Colonic mucosa (tissue), 4 donors: ENCODE results near the gene PGF. TPM values are rescaled to one million over a fixed set of nuclear protein-coding genes. Genes with fewer than 3 reads are reported as not detected.

ENCODE experiments used
- DNase-seq: peaks from one replicate; pipeline ENCODE4 v3.0.0-alpha.2; 2020
- H3K27ac ChIP-seq: fragments of 200-600 bp; one replicate; pipeline ENCODE4 v1.8.0; 2021
- H3K27me3 ChIP-seq: fragments of 200-600 bp; one replicate; pipeline ENCODE4 v1.8.0; 2021
- H3K36me3 ChIP-seq: fragments of 200-600 bp; one replicate; pipeline ENCODE4 v1.8.0; 2021
- H3K4me1 ChIP-seq: fragments of 200-600 bp; one replicate; pipeline ENCODE4 v1.8.0; 2021; ENCODE audit warnings: mild to moderate bottlenecking
- H3K4me3 ChIP-seq: fragments of 200-600 bp; one replicate; pipeline ENCODE4 v1.8.0; 2021
- H3K9ac ChIP-seq, 2 donors: one replicate each; pipeline ENCODE4 v1.7.0; 2013; ENCODE audit warnings: control low read depth in 2 of 2, low read depth in 2 of 2, low read length in 2 of 2
- H3K9me3 ChIP-seq: fragments of 200-600 bp; one replicate; pipeline ENCODE4 v1.8.0; 2021
- intact Hi-C: fragments of 100-400 bp; cut with DNase I; formaldehyde crosslinking; loops from one replicate; pipeline ENCODE4 v1.14.1; 2022
- total RNA-seq, 2 donors: library from RNA; stranded (reverse); fragmentation: NEBNext Ultra II Directional in 1 of 2; extraction: Animal tissue kit (Norgen Biotek cat#: 25700) in 1 of 2; gene quantifications; one replicate each; pipeline ENCODE4 v1.2.1, GENCODE V29; 2021
- TF ChIP-seq, protein P1 (sequence below): fragments of 200-600 bp; IDR thresholded peaks from one replicate; pipeline ENCODE4 v1.8.0; 2022; ENCODE audit warnings: antibody characterized with exemption, mild to moderate bottlenecking
- donor health status: healthy.
- donor health status: DM: no; HTN: no; CAD: no.
- donor health status: DM: no; HTN: no; CAD: no.

The PGF gene
- total RNA-seq, 2 donors from 2014 or later, result 0.57 to 2.2 TPM

- Histone ChIP-seq H3K36me3 (no peaks in the 10 kb centered on the region), H3K27me3 (no peaks in the 10 kb centered on the region), H3K4me1 (no peaks in the 10 kb centered on the region), H3K4me3 (no peak overlapping the region), H3K27ac (no peak overlapping the region), H3K9ac (no peak overlapping the region), H3K9me3 (no peaks in the 10 kb centered on the region)
- intact Hi-C loops, result no loop called here
- DNase-seq, result no peak
- TF ChIP-seq, protein P1, sequence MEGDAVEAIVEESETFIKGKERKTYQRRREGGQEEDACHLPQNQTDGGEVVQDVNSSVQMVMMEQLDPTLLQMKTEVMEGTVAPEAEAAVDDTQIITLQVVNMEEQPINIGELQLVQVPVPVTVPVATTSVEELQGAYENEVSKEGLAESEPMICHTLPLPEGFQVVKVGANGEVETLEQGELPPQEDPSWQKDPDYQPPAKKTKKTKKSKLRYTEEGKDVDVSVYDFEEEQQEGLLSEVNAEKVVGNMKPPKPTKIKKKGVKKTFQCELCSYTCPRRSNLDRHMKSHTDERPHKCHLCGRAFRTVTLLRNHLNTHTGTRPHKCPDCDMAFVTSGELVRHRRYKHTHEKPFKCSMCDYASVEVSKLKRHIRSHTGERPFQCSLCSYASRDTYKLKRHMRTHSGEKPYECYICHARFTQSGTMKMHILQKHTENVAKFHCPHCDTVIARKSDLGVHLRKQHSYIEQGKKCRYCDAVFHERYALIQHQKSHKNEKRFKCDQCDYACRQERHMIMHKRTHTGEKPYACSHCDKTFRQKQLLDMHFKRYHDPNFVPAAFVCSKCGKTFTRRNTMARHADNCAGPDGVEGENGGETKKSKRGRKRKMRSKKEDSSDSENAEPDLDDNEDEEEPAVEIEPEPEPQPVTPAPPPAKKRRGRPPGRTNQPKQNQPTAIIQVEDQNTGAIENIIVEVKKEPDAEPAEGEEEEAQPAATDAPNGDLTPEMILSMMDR, result no peak
These were observed 25.5 kb upstream of the PGF start for GRCh38 chr14:74980731-74981461.

DNA sequence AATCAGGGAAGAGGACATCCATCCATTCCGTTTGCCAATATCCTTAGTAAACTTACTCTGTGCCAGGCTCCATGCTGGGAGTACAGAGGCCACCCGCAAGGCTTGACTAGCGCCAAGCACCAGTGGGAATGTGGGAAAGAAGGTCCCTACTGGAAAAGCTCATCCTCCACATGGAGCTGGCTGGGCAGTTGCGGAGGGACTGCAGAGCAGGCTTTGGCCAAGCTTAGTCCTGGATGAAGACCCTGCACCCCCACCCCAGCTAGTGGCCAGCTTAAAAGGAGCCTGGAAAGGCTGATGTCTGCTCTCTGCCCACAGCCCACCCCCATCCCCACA lies 25.0 kb upstream of the PGF start:
- Histone ChIP-seq H3K4me1 (no peaks in the 10 kb centered on the region), H3K9ac (no peak overlapping the region), H3K27me3 (no peaks in the 10 kb centered on the region), H3K36me3 (no peaks in the 10 kb centered on the region), H3K4me3 (no peak overlapping the region), H3K9me3 (no peaks in the 10 kb centered on the region), H3K27ac (no peak overlapping the region)
- DNase-seq, result no peak
- TF ChIP-seq, protein P1, result no peak
- intact Hi-C loops, result no loop called here

- intact Hi-C loops, result no loop called here
- Histone ChIP-seq H3K27me3 (no peaks in the 10 kb centered on the region), H3K4me3 (no peak overlapping the region), H3K9ac (no peak overlapping the region), H3K27ac (no peak overlapping the region), H3K36me3 (no peaks in the 10 kb centered on the region), H3K4me1 (no peaks in the 10 kb centered on the region), H3K9me3 (no peaks in the 10 kb centered on the region)
- DNase-seq, result no peak
- TF ChIP-seq, protein P1, result no peak
These were observed 24.3 kb upstream of the PGF start for GRCh38 chr14:74979442-74980397.

- no peaks in the 10 kb centered on the region for H3K9me3 ChIP-seq
- H3K27ac ChIP-seq, result no peak overlapping the region
- H3K4me1 ChIP-seq, result no peaks in the 10 kb centered on the region
- no peak overlapping the region for H3K4me3 ChIP-seq
- no peaks in the 10 kb centered on the region for H3K36me3 ChIP-seq
- intact Hi-C loops, result no loop called here
- TF ChIP-seq, protein P1, result no peak
- H3K27me3 ChIP-seq, result no peaks in the 10 kb centered on the region
- no peak overlapping the region for H3K9ac ChIP-seq
- no peak for DNase-seq
These were observed 23.6 kb upstream of the PGF start for GRCh38 chr14:74979029-74979428.

DNA sequence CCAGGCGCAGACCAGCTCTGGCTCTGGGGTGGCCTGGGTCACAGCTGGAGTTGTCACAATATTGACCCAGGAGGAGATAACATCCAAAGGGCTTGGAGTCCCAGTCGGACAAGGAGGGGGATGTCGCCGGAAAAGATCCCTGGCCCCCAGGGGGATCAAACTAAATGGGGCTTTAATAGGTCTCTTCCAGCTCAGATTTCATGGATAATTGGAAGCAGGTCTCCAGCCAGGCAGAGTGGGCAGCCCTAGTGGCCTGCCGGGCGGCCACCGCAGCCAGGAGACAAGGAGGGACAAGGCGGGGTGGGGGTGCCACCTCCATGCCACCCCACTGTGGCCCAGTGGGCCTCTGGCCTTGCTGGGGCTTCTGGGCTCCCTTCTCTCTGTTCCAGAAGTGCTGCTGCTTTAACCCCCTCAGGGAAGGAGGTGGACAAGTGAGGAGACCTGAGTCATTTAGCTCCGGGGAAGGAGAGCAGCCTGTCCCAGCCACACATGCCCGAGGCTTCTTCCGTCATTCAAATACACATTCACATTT lies 23.1 kb upstream of the PGF start:
- Histone ChIP-seq H3K4me3 (no peak overlapping the region), H3K27me3 (no peaks in the 10 kb centered on the region), H3K9me3 (no peaks in the 10 kb centered on the region), H3K9ac (no peak overlapping the region), H3K27ac (no peak overlapping the region), H3K36me3 (no peaks in the 10 kb centered on the region), H3K4me1 (no peaks in the 10 kb centered on the region)
- intact Hi-C loops, result no loop called here
- DNase-seq, result no peak
- TF ChIP-seq, protein P1, result no peak
